ENCODE results near the gene TNFAIP8L3. TPM values are rescaled to one million over a fixed set of nuclear protein-coding genes. Genes with fewer than 3 reads are reported as not detected.

Gene TNFAIP8L3
- total RNA-seq, 4 donors from 2014 or later = 3.2 to 5.8 (median 4.0) TPM

- H3K36me3 ChIP-seq = no peaks in the 10 kb centered on the region
- TF ChIP-seq POLR2A (IDR thresholded peaks at IDR 0.05) (no peak), CTCF (IDR thresholded peaks at IDR 0.05) (no peak)
- H3K9me3 ChIP-seq = no peaks in the 10 kb centered on the region
- H3K27ac ChIP-seq = no peak overlapping the region
- no peaks in the 10 kb centered on the region for H3K27me3 ChIP-seq
- no peaks in the 10 kb centered on the region for H3K4me1 ChIP-seq
- H3K4me3 ChIP-seq = no peak overlapping the region
- no peak for DNase-seq
Observed at GRCh38 chr15:51111061-51111460, 16.4 kb upstream of the TNFAIP8L3 start.

- no peaks in the 10 kb centered on the region for H3K27me3 ChIP-seq
- no peak for DNase-seq
- H3K9me3 ChIP-seq = no peaks in the 10 kb centered on the region
- TF ChIP-seq CTCF (IDR thresholded peaks at IDR 0.05) = no peak
- TF ChIP-seq POLR2A (IDR thresholded peaks at IDR 0.05) = no peak
- no peaks in the 10 kb centered on the region for H3K4me1 ChIP-seq
- H3K36me3 ChIP-seq = no peaks in the 10 kb centered on the region
- no peak overlapping the region for H3K27ac ChIP-seq
- H3K4me3 ChIP-seq = no peak overlapping the region
Observed at GRCh38 chr15:51110171-51110570, 15.5 kb upstream of the TNFAIP8L3 start.

- H3K4me1 ChIP-seq = no peaks in the 10 kb centered on the region
- no peaks in the 10 kb centered on the region for H3K27me3 ChIP-seq
- DNase-seq = no peak
- H3K27ac ChIP-seq = peak overlapping the region in 3 of 4 donors; percentile 6 to 52 (median 30)
- no peaks in the 10 kb centered on the region for H3K36me3 ChIP-seq
- H3K9me3 ChIP-seq = no peaks in the 10 kb centered on the region
- no peak for TF ChIP-seq POLR2A (IDR thresholded peaks at IDR 0.05)
- no peak for TF ChIP-seq CTCF (IDR thresholded peaks at IDR 0.05)
- no peak overlapping the region for H3K4me3 ChIP-seq
Observed at GRCh38 chr15:51108933-51109550, 14.3 kb upstream of the TNFAIP8L3 start.

GRCh38 chr15:51107612-51108011, 12.9 kb upstream of the TNFAIP8L3 start:
- no peaks in the 10 kb centered on the region for H3K4me1 ChIP-seq
- H3K4me3 ChIP-seq = no peak overlapping the region
- TF ChIP-seq POLR2A (IDR thresholded peaks at IDR 0.05) (no peak), CTCF (IDR thresholded peaks at IDR 0.05) (no peak)
- H3K36me3 ChIP-seq = no peaks in the 10 kb centered on the region
- no peaks in the 10 kb centered on the region for H3K9me3 ChIP-seq
- H3K27ac ChIP-seq = no peak overlapping the region
- DNase-seq = no peak
- H3K27me3 ChIP-seq = no peaks in the 10 kb centered on the region

GRCh38 chr15:51106481-51106880, 11.8 kb upstream of the TNFAIP8L3 start:
- Histone ChIP-seq H3K4me3 (no peak overlapping the region), H3K27ac (no peak overlapping the region), H3K9me3 (no peaks in the 10 kb centered on the region), H3K4me1 (no peaks in the 10 kb centered on the region), H3K36me3 (no peaks in the 10 kb centered on the region), H3K27me3 (no peaks in the 10 kb centered on the region)
- no peak for DNase-seq
- TF ChIP-seq POLR2A (IDR thresholded peaks at IDR 0.05) = no peak
- no peak for TF ChIP-seq CTCF (IDR thresholded peaks at IDR 0.05)

All from Peyer's patch (tissue), 4 donors.